ENCODE results near the gene ATL3. TPM values are rescaled to one million over a fixed set of nuclear protein-coding genes. Genes with fewer than 3 reads are reported as not detected.
A peak's percentile ranks its signal among the peaks of the same experiment; 100 is the strongest.
"Not testable (repeated sequence)": the region's sequence is repeated elsewhere in the genome, so short reads cannot be mapped to it uniquely, and the experiment has no call there.

ATL3 gene
- total RNA-seq, 4 donors from 2014 or later = 78.7 to 106 (median 98.4) TPM

DNA sequence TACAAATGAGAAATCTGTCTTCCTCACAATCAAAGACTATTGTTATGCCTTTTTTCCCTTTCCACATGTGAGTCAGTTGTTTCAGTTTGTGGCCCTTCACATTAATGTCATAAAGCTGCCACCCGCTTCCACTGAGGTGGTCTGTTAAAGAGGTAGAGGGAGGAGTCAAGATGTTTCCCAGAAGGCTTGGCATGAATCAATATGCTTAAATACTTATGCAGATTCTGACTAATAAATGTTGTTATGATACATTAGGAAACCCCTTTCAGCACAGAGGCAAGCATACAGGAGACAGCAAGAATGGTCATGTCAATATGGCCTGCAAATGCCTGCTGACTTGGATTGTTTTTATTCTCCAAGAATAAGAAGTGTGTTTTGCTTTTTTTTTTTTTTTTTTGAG lies 16.7 kb upstream of the ATL3 start:
- H3K27ac ChIP-seq = peak overlapping the region in 1 of 3 donors; percentile 11
- 92 to 96% methylated on average over 1 of the region's 1 CpG for WGBS, 2 donors
- H3K4me1 ChIP-seq = peaks cover 27 to 37% of the 10 kb centered on the region in 2 donors
- no peak for DNase-seq
- intact Hi-C loops (cut with DNase I) = no loop called here
- TF ChIP-seq, protein P1, sequence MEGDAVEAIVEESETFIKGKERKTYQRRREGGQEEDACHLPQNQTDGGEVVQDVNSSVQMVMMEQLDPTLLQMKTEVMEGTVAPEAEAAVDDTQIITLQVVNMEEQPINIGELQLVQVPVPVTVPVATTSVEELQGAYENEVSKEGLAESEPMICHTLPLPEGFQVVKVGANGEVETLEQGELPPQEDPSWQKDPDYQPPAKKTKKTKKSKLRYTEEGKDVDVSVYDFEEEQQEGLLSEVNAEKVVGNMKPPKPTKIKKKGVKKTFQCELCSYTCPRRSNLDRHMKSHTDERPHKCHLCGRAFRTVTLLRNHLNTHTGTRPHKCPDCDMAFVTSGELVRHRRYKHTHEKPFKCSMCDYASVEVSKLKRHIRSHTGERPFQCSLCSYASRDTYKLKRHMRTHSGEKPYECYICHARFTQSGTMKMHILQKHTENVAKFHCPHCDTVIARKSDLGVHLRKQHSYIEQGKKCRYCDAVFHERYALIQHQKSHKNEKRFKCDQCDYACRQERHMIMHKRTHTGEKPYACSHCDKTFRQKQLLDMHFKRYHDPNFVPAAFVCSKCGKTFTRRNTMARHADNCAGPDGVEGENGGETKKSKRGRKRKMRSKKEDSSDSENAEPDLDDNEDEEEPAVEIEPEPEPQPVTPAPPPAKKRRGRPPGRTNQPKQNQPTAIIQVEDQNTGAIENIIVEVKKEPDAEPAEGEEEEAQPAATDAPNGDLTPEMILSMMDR (IDR thresholded peaks at IDR 0.05) = no peak
- TF ChIP-seq POLR2A (IDR thresholded peaks at IDR 0.05) = no peak
- H3K9me3 ChIP-seq = no peaks in the 10 kb centered on the region
- H3K36me3 ChIP-seq = no peaks in the 10 kb centered on the region
- no peaks in the 10 kb centered on the region for H3K27me3 ChIP-seq
- no peak overlapping the region for H3K4me3 ChIP-seq (replicated peaks in 1 of 3)

DNA sequence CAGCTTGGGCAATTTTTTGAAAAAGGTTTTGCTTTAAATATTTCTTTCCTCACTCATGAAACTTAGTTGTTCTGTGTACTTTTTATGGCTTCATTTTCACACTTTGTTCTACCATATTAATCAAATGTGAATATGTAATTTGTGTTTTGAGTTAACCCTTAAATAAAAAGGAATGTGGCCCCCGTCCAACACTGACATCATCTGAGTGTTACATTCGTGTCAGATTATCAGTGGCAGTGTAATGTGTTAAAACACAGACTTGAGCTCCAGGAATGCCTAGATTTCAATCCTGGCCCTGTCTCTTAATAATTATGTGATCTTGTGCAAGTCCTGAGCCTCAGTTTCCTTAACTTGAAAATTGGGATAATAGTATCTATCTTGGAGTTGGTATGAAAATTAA lies 15.8 kb upstream of the ATL3 start:
- peaks cover 30 to 37% of the 10 kb centered on the region in 2 donors for H3K4me1 ChIP-seq
- intact Hi-C loops (cut with DNase I) = no loop called here
- no peak overlapping the region for H3K4me3 ChIP-seq (replicated peaks in 1 of 3)
- H3K27me3 ChIP-seq = no peaks in the 10 kb centered on the region
- TF ChIP-seq POLR2A (IDR thresholded peaks at IDR 0.05) = no peak
- TF ChIP-seq, protein P1 (IDR thresholded peaks at IDR 0.05) = no peak
- no peak for DNase-seq
- no peak overlapping the region for H3K27ac ChIP-seq
- H3K36me3 ChIP-seq = no peaks in the 10 kb centered on the region
- no peaks in the 10 kb centered on the region for H3K9me3 ChIP-seq
- WGBS, 2 donors = 61 to 65% methylated on average over 2 of the region's 2 CpGs

DNA sequence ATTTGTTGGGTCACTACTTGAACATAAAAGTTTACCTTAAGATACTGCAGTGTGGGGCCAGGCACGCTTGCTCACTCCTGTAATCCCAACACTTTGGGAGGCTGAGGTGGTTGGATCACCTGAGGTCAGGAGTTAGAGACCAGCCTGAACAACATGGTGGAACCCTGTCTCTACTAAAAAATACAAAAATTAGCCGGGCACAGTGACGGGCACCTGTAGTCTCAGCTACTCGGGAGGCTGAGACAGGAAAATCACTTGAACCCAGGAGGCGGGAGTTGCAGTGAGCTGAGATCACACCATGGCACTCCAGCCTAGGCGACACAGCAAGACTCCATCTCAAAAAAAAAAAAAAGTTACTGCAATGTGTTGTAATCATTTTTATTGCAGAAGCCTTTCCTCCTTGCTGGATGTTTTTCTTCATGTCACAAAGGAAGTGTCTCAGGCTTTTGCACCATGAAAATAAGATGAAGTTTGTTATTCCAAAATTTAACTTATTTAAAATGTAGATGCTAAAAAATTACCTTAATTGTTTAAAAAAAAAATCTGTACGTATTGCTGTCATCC lies 14.1 kb upstream of the ATL3 start:
- H3K36me3 ChIP-seq; H3K4me3 ChIP-seq (replicated peaks in 1 of 3); intact Hi-C loops (cut with DNase I); H3K27me3 ChIP-seq; H3K9me3 ChIP-seq; H3K27ac ChIP-seq; DNase-seq: not testable (repeated sequence)
- peaks cover 24 to 35% of the 10 kb centered on the region in 2 donors for H3K4me1 ChIP-seq
- 88 to 90% methylated on average over 7 of the region's 7 CpGs for WGBS, 2 donors

DNA sequence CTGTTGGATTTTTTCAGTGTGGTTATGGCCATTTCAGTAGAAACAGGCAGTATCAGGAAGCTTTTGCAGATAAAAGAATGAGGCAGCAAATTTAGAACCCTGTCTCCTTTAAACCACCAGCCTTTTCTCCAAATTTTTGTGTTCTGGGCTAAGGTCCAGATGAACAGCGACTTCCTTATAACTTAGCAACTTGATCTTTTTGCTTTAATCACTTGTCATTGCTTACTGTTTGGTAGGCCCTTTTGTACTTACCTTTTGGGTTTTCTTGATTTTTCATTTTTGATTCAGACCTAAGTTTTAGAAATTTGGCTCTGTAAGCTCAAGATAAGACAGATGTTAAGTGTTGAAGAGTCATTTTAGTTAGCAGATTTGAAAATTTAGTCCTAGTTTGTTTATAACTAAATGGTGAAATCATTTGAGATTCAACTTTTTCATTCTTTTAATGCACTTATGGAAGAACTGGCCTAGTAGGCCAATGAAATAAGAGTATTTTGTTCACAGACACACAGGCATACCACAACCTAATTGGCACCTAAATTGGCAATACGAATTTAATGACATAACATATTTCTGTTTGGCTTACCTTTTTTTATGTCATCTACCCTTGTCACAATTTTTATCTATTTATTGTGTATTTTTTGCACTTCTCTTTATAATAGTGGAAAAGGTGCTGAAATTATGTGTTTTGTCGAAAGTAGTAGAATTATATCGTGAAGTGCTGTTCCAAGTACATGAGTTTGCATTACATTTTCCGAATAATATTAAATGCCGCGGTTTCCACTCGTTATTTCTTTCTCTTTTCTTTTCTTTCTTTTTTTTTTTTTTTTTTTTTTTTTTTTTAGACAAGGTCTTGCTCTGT lies 12.2 kb upstream of the ATL3 start:
- Histone ChIP-seq H3K4me3 (replicated peaks in 1 of 3) (no peak overlapping the region), H3K27me3 (no peaks in the 10 kb centered on the region), H3K27ac (peak overlapping the region; percentile 93 to 99 (median 99)), H3K9me3 (no peaks in the 10 kb centered on the region), H3K4me1 (peaks cover 18 to 26% of the 10 kb centered on the region in 2 donors), H3K36me3 (no peaks in the 10 kb centered on the region)
- DNase-seq = no peak
- 77% methylated on average over 8 of the region's 8 CpGs for WGBS, 2 donors
- intact Hi-C loops (cut with DNase I) = no loop called here
- TF ChIP-seq, protein P1 (IDR thresholded peaks at IDR 0.05) = no peak
- TF ChIP-seq POLR2A (IDR thresholded peaks at IDR 0.05) = peak in 1 of 2 donors; percentile 0

GRCh38 chr11:63682066-63683021 lies 11.2 kb upstream of the ATL3 start:
- DNase-seq = peak; percentile 38 to 46
- H3K4me3 ChIP-seq (replicated peaks in 1 of 3) = peak overlapping the region; percentile 87 to 97 (median 97)
- TF ChIP-seq POLR2A (IDR thresholded peaks at IDR 0.05) = peak in 1 of 2 donors; percentile 4
- TF ChIP-seq, protein P1 (IDR thresholded peaks at IDR 0.05) = peak in 4 of 6 experiments; percentile 32 to 88 (median 41)
- peaks cover 18 to 20% of the 10 kb centered on the region in 2 donors for H3K4me1 ChIP-seq
- 5% methylated on average over 19 of the region's 19 CpGs for WGBS, 2 donors
- H3K9me3 ChIP-seq = no peaks in the 10 kb centered on the region
- intact Hi-C loops (cut with DNase I) = no loop called here
- H3K27ac ChIP-seq = peak overlapping the region; percentile 93 to 99 (median 99)
- H3K36me3 ChIP-seq = no peaks in the 10 kb centered on the region
- H3K27me3 ChIP-seq = no peaks in the 10 kb centered on the region
